NOMO-1 (cell line): ENCODE measurements around the gene SIGLEC9.
A peak's percentile ranks its signal among the peaks of the same experiment; 100 is the strongest.

Source experiments
- DNase-seq, 2 experiments: peaks; one replicate each; lab custom pipeline; 2025; ENCODE audit not compliant: unreplicated experiment in 2 of 2; lab: John Stamatoyannopoulos, UW

The SIGLEC9 gene

DNA sequence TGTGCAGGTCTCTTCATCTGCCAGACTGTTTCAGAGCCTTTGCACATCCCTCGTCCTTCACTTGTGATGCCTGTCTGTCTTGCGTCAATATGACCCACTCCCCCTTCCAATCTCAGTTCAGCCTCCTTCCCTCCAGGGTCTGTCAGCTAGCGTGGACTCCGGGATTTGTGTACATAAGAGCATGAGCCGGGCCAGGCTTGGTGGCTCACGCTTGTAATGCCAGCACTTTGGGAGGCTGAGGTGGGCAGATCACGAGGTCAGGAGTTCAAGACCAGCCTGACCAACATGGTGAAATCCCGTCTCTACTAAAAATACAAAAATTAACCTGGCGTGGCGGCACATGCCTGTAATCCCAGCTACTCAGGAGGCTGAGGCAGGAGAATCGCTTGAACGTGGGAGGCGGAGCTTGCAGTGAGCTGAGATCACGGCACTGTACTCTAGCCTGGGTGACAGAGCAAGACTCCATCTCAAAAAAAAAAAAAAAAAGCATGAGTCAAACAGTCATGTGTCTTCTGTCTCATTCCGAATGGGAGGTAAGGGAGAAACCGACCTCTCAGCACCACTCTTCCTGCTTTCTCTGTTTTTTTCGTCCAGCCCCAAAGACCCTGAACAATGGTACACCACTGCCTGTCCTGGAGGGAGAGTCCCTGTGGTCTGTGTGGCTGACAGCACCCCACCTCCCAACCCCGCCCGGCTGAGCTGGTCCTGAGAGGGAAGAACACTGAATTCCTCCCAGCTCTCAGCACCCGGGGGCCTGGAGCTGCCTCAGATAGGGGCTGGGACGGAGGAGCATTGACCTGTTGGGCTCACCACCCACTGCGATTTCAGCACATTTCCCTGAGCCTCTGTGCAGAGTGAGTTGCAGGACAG is 2.4 kb upstream of the SIGLEC9 start:
- no peak for DNase-seq

GRCh38 chr19:51123381-51123800 is 1.3 kb upstream of the SIGLEC9 start:
- DNase-seq: peak; percentile 70 to 87

- no peak for DNase-seq
These were observed 904 bp upstream of the SIGLEC9 start for GRCh38 chr19:51123802-51124201.

- no peak for DNase-seq
These were observed 490 bp upstream of the SIGLEC9 start for GRCh38 chr19:51124216-51124615.

- DNase-seq: no peak
These were observed 842 bp downstream of the SIGLEC9 start for GRCh38 chr19:51125421-51126075.

GRCh38 chr19:51127032-51127431 is 2.3 kb downstream of the SIGLEC9 start:
- DNase-seq: no peak

DNA sequence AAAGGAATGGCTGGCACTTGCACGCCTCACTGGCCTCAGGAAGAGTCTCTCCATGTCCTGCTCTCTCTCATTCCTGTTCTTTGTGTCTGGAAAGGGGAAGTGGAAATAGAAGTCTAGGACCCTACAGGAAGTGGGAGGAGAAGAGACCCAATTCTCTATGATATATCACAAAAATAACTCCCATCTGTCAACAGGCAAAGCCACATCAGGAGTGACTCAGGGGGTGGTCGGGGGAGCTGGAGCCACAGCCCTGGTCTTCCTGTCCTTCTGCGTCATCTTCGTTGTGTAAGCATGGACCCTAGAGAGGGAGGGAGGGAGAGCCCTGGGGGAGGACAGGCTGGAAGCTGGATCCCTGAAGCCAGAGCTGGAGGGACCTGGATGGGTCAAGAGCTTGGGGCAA is 3.0 kb downstream of the SIGLEC9 start:
- peak; percentile 81 to 88 for DNase-seq

- DNase-seq: no peak
These were observed 3.5 kb downstream of the SIGLEC9 start for GRCh38 chr19:51128227-51128626.

- no peak for DNase-seq
These were observed 5.0 kb downstream of the SIGLEC9 start for GRCh38 chr19:51129716-51130115.

GRCh38 chr19:51131780-51132680 is 7.3 kb downstream of the SIGLEC9 start:
- peak; percentile 77 to 78 for DNase-seq

GRCh38 chr19:51135004-51135403 is 10.3 kb downstream of the SIGLEC9 start:
- peak; percentile 31 to 78 for DNase-seq

DNA sequence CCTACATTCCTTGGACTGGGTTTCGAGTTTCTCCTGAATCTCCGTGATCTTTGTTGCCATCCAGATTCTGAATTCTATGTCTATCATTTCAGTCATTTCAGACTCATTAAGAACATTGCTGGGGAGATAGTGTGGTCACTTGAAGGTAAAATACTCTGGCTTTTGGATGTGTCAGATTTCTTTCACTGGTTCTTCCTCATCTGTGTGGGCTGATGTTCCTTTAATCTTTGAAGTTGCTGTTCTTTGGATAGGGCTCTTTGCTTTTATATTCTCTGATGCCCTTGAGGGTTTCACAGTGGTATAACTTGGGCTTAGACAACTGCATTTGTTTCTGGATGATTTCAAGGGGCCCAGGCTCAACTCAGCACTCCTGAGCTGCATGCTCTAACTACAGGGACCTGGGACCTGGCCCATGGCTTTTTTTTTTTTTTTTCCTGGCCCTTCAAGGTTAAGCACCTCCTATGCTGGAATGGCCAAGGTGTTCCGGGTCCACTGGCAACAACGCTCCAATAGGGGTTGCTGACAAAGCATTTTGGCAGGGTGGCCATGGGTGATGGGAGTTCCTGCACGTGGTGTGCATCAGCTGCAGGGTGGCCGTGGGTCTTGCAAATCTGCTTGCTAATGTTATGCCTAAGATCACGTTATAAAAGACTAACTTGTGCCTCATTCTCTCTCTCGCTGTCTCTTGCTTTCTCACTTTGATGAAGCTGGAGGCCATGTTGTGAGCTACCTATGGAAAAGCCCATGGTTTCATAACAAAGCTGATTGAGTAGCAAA is 11.5 kb downstream of the SIGLEC9 start:
- no peak for DNase-seq

DNA sequence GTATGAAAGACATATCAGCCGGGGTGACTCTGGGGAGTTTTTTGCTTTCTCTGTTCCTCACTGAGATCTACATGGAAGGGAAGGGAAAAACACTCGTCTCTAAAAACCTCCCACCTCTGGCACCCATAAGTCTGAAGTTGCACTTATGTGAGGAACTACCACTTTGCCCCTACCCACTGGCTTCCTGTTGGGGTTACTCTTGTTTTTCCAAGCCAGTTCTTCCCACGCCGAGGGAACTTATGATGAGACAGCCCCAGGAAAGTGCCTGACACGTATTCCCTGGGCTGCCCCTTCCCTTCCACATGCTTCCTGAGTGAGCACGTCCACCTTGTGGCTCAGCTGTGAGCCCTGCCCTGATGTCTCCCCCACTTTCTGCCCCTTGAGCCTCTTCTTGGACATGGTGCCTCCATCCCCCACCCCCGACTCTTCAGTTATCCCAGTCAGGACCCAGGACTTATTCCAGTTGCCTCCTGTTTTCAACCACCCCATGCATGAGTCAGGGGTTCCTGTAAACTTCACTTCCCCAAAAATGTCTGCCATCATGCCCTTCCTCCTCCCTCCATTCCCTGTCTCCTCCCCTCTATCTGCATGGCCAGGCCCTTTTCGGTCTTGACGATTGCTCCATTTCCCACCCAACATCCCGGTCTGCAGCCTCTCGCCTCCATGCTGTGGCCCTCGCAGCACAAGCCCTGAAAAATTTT is 12.3 kb downstream of the SIGLEC9 start:
- DNase-seq: peak; percentile 83 to 88

- no peak for DNase-seq
These were observed 13.2 kb downstream of the SIGLEC9 start for GRCh38 chr19:51137792-51138425.

DNA sequence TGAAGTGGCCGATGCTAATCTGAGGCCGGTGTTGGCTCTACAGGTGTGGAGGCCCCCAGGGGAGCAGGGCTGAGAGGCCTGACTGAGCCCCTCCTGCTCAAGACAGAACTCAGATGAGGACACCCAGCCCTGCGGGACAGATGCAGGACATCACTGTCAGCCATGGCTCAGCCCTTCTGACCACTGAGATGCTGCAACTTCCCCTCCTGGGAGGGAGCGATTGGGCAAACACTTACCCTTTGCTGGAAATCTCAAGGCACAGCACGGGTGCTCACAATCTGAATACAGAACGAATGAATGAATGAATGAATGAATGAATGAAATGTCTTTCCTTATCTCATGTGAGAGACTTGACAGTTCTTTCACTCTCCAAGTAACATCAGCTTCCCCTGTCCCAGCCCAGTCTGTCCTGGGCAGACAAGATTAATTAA is 13.9 kb downstream of the SIGLEC9 start:
- peak; percentile 76 to 88 for DNase-seq

DNA sequence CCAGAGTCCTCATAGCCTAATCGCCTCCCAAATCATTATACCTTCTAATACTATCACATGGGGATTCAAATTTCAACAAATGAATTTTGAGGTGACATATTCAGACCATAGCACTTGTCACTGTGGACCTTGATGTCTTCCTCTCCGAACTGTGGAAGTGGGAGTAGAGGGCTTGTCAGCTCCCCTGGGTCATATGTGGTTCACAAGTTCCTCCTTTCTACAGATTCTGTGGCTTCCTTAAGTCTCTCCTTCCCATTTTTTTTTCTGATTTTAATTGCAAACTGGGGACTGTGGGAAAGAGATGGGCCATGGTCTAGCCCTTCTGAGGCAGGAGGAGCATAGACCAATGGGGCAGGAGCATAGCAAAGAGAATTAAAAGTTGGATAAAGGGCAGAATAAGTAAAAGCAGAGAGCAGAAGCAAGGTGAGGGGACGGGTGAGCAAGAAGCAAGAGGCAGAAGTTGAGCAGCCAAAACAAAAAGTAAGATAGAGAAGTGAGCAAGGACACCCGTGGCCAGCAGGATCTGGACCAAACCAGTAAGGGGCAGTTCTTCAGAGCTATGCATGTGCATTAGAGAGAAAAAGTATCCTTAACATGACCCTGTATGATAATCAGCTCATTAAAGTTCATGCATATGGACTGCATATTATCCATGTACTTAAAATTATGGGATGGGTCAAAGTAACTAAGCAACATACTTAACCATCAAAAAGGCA is 14.8 kb downstream of the SIGLEC9 start:
- DNase-seq: peak; percentile 69 to 87

DNA sequence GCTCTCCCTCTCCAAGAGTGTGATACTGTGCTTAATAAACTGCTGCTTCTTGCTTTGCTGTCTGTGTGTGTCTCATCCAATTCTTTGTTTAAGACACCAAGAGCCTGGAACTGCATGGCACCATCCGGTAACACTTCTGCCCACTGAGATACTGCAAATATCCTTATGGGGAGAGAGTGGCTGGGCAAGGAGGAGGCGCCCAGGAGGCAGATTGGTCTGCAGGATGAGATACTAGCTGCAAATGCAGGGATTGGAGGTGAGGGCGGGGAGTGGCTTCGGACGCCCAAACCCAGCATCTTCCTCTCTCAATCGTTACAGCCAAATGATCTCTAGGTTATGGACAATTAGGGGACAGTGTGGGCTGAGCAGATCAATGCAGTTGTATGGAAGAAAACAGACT is 15.7 kb downstream of the SIGLEC9 start:
- DNase-seq: no peak

- no peak for DNase-seq
These were observed 16.5 kb downstream of the SIGLEC9 start for GRCh38 chr19:51141181-51141580.

DNA sequence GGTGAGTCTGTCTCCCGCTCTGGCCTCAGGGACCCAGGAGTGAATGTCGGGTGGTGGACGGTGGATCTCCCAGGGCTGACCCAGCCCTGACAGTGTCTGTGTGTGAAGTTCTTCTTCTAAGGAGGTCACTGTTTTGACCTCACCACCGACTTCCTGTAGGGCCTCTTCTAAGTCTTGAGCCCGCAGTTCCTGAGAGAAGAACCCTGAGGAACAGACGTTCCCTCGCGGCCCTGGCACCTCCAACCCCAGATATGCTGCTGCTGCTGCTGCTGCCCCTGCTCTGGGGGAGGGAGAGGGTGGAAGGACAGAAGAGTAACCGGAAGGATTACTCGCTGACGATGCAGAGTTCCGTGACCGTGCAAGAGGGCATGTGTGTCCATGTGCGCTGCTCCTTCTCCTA is 17.4 kb downstream of the SIGLEC9 start, which contains the start of gene SIGLEC7:
Gene SIGLEC7, plus strand, starts transcription at position 183 of the 400 bp plus-strand sequence. Its CDS starts 69 bp downstream, at position 252.
- peak; percentile 29 to 44 for DNase-seq
